Subcutaneous abdominal adipose tissue (tissue), 5 donors: ENCODE results near the gene PPP1R3E.
"Not testable (repeated sequence)": the region's sequence is repeated elsewhere in the genome, so short reads cannot be mapped to it uniquely, and the experiment has no call there.

Source experiments
- H3K27ac ChIP-seq: one replicate; pipeline ENCODE4 v1.7.0; 2013; ENCODE audit warnings: low read depth, mild to moderate bottlenecking, inconsistent platforms, low read length, moderate library complexity
- H3K27me3 ChIP-seq, 5 donors: one replicate each; pipeline ENCODE4 v1.7.0; 2013; ENCODE audit warnings: low read length in 5 of 5, inconsistent platforms in 1 of 5; ENCODE audit not compliant: control insufficient read depth in 5 of 5, insufficient read depth in 4 of 5
- H3K36me3 ChIP-seq, 5 donors: one replicate each; pipeline ENCODE4 v1.7.0; 2013; ENCODE audit warnings: low read length in 5 of 5; ENCODE audit not compliant: control insufficient read depth in 5 of 5, insufficient read depth in 5 of 5
- H3K4me1 ChIP-seq, 5 donors: one replicate each; pipeline ENCODE4 v1.7.0; 2013; ENCODE audit warnings: low read length in 5 of 5, mild to moderate bottlenecking in 3 of 5, moderate library complexity in 1 of 5; ENCODE audit not compliant: control insufficient read depth in 5 of 5, insufficient read depth in 5 of 5
- H3K4me3 ChIP-seq, 5 donors: one replicate each; pipeline ENCODE4 v1.7.0; 2013; ENCODE audit warnings: low read length in 5 of 5, low read depth in 1 of 5
- H3K9ac ChIP-seq, 5 donors: one replicate each; pipeline ENCODE4 v1.7.0; 2013; ENCODE audit warnings: low read length in 5 of 5, mild to moderate bottlenecking in 4 of 5, moderate library complexity in 3 of 5
- H3K9me3 ChIP-seq, 5 donors: one replicate each; pipeline ENCODE4 v1.7.0; 2013; ENCODE audit warnings: low read length in 5 of 5; ENCODE audit not compliant: control insufficient read depth in 5 of 5
- donor health status: healthy.
- donor health status: healthy.
- donor health status: healthy.
- donor health status: healthy.
- donor health status: healthy.

Gene PPP1R3E

GRCh38 chr14:23339506-23340268 is 37.0 kb upstream of the PPP1R3E start:
- Histone ChIP-seq H3K27ac (no peak overlapping the region), H3K4me1 (no peaks in the 10 kb centered on the region), H3K27me3 (peaks cover 0 to 1% (median 0%) of the 10 kb centered on the region in 5 donors), H3K4me3 (no peak overlapping the region), H3K9me3 (no peaks in the 10 kb centered on the region), H3K36me3 (no peaks in the 10 kb centered on the region), H3K9ac (no peak overlapping the region)

GRCh38 chr14:23335623-23336022 is 33.0 kb upstream of the PPP1R3E start:
- Histone ChIP-seq H3K27me3 (peaks cover 0 to 3% (median 0%) of the 10 kb centered on the region in 5 donors), H3K9me3 (no peaks in the 10 kb centered on the region), H3K27ac (no peak overlapping the region)

DNA sequence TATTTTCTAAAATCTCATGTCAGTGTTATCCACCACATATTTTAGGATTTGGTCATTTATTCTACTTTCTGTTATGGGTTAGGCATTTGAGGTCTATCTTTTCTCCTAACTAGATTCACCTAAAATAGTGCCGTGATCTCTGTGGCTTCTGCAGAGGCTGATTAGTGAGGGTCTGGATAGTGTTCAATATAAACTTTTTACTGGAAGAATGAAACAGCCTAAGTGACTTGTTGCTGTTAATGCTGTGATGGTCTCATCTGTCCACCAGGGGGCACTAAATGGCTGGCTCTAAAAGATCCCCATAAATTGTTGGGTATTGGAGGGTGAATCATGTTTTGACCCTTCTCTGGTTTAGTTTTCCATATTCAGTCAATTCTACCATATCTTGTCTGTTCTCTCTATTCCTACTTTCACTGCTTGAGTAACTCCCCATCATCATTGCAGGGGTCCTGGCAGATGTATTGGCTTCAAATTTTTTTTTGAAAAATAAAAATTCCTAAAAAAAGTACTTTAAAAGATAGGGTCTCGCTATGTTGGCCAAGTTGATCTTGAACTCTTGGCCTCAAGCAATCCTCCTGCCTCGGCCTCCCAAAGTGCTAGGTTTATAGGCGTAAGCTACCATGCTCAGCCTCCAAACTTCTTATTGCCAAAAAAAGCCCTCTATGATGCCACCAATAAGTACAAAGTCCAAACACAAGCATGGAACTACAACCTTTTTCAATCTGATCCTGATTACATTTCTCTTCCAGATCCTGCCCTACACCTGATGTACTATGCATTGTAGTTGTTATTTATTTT is 25.5 kb upstream of the PPP1R3E start:
- Histone ChIP-seq H3K36me3 (peaks cover 15 to 26% (median 21%) of the 10 kb centered on the region in 5 donors), H3K4me3 (no peak overlapping the region), H3K9ac (no peak overlapping the region), H3K27me3 (no peaks in the 10 kb centered on the region), H3K27ac (no peak overlapping the region), H3K9me3 (no peaks in the 10 kb centered on the region), H3K4me1 (peaks cover 0 to 6% (median 4%) of the 10 kb centered on the region in 5 donors)

More at GRCh38 chr14:23335623-23336022, 33.0 kb upstream of the PPP1R3E start:
- Histone ChIP-seq H3K36me3 (no peaks in the 10 kb centered on the region), H3K9ac (no peak overlapping the region), H3K4me1 (no peaks in the 10 kb centered on the region), H3K4me3 (no peak overlapping the region)

DNA sequence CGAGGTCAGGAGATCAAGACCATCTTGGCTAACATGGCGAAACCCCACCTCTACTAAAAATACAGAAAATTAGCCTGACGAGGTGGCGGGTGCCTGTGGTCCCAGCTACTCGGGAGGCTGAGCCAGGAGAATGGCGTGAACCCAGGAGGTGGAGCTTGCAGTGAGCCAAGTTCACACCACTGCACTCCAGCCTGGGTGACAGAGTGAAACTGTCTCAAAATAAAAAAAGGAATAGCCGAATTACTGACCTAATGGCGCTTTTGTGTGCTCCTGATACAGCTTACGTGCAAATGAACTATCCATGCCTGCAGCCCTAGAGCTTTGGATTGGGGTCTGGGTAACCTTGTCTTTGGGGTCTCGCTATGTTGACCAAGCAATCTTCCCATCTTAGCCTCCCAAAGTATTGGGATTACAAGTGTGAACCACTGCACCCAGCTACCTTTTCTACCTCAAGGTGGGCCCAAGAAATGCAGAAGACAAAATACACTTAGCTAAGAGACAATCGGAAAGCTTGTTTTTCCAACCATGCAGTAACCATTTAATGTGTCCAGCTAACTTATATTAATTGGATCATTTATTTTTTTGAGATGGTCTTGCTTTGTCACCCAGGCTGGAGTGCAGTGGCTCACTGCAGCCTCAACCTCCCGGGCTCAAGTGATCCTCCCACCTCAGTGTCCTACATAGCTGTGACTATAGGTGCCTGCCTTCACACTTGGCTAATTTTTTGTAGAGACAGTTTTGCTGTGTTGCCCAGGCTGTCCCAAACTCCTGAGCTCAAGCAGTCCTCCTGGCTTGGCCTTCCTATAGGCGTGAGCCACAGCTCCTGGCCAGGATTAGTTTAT is 24.1 kb upstream of the PPP1R3E start:
- peaks cover 15 to 29% (median 24%) of the 10 kb centered on the region in 5 donors for H3K36me3 ChIP-seq
- no peak overlapping the region for H3K9ac ChIP-seq
- peaks cover 2 to 17% (median 16%) of the 10 kb centered on the region in 5 donors for H3K4me1 ChIP-seq
- H3K4me3 ChIP-seq, result no peak overlapping the region
- no peak overlapping the region for H3K27ac ChIP-seq
- no peaks in the 10 kb centered on the region for H3K27me3 ChIP-seq
- H3K9me3 ChIP-seq, result no peaks in the 10 kb centered on the region

DNA sequence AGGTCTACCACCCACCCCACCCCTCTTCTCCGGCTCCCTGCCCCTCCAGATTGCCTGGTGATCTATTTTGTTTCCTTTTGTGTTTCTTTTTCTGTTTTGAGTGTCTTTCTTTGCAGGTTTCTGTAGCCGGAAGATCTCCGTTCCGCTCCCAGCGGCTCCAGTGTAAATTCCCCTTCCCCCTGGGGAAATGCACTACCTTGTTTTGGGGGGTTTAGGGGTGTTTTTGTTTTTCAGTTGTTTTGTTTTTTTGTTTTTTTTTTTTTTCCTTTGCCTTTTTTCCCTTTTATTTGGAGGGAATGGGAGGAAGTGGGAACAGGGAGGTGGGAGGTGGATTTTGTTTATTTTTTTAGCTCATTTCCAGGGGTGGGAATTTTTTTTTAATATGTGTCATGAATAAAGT is 23.1 kb upstream of the PPP1R3E start:
- not testable (repeated sequence) for H3K9ac ChIP-seq, H3K27ac ChIP-seq, H3K27me3 ChIP-seq, H3K9me3 ChIP-seq, H3K4me3 ChIP-seq
- Histone ChIP-seq H3K36me3 (peaks cover 15 to 29% (median 24%) of the 10 kb centered on the region in 5 donors), H3K4me1 (peaks cover 2 to 18% (median 17%) of the 10 kb centered on the region in 5 donors)

DNA sequence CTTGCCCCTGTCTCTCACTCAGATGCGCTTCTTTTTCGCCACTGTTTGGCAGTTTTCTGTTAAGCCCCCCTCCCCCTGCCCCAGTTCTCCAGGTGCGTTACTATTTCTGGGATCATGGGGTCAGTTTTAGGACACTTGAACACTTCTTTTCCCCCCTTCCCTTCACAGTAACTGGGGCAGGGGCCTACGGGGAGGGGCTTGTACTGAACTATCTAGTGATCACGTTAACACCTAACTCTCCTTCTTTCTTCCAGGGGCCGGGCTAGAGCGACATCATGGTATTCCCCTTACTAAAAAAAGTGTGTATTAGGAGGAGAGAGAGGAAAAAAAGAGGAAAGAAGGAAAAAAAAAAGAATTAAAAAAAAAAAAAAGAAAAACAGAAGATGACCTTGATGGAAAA is 22.3 kb upstream of the PPP1R3E start:
- Histone ChIP-seq H3K27me3 (peaks cover 0 to 2% (median 0%) of the 10 kb centered on the region in 5 donors), H3K36me3 (peaks cover 15 to 29% (median 24%) of the 10 kb centered on the region in 5 donors), H3K4me3 (no peak overlapping the region), H3K9ac (no peak overlapping the region), H3K27ac (no peak overlapping the region), H3K9me3 (no peaks in the 10 kb centered on the region), H3K4me1 (peaks cover 2 to 25% (median 23%) of the 10 kb centered on the region in 5 donors)

DNA sequence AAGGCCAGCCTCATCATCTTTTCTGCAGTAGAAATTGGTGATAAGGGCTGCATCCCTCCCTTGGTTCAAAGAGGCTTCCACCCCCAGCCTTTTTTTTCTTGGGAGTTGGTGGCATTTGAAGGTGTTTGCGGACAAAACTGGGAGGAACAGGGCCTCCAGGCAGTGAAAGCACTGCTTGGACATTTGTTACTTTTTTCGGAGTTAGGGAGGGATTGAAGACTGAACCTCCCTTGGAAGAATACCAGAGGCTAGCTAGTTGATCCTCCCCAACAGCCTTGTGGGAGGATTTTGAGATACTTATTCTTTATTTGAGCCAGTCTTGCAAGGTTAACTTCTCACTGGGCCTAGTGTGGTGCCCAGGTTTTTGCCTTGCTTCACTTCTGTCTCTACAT is 21.8 kb upstream of the PPP1R3E start:
- H3K9me3 ChIP-seq, result no peaks in the 10 kb centered on the region
- H3K4me1 ChIP-seq, result peaks cover 2 to 25% (median 24%) of the 10 kb centered on the region in 5 donors
- H3K27me3 ChIP-seq, result peaks cover 0 to 2% (median 0%) of the 10 kb centered on the region in 5 donors
- H3K36me3 ChIP-seq, result peaks cover 15 to 29% (median 24%) of the 10 kb centered on the region in 5 donors
- H3K9ac ChIP-seq, result no peak overlapping the region
- H3K27ac ChIP-seq, result no peak overlapping the region
- H3K4me3 ChIP-seq, result no peak overlapping the region

DNA sequence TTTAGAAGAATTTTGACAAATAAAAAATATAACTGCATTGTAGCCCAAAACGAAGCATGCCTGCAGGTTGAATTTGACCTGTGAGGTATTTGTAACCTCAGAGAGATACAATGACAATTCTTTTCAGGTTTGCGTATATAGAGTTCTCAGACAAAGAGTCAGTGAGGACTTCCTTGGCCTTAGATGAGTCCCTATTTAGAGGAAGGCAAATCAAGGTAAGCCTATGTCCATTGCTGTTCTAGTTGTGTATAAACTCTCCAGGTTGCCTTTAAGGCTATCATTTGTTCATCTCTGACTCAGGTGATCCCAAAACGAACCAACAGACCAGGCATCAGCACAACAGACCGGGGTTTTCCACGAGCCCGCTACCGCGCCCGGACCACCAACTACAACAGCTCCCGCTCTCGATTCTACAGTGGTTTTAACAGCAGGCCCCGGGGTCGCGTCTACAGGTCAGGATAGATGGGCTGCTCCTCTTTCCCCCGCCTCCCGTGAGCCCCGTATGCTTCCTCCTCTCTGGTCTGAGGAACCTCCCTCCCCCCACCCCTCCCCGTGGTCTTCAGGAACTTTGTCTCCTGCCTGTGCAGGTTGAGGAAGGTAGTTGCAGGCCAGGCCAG is 21.3 kb upstream of the PPP1R3E start:
- peaks cover 2 to 25% (median 24%) of the 10 kb centered on the region in 5 donors for H3K4me1 ChIP-seq
- no peak overlapping the region for H3K9ac ChIP-seq
- no peak overlapping the region for H3K4me3 ChIP-seq
- no peak overlapping the region for H3K27ac ChIP-seq
- H3K9me3 ChIP-seq, result no peaks in the 10 kb centered on the region
- H3K27me3 ChIP-seq, result peaks cover 0 to 2% (median 0%) of the 10 kb centered on the region in 5 donors
- peaks cover 15 to 29% (median 24%) of the 10 kb centered on the region in 5 donors for H3K36me3 ChIP-seq
